MCF 10A (cell line): ENCODE measurements around the gene TAOK1. TPM values are rescaled to one million over a fixed set of nuclear protein-coding genes. Genes with fewer than 3 reads are reported as not detected.

ENCODE experiments used
- BruUV-seq: library from RNA; stranded (reverse); fragments of 400-500 nt; replicated peaks from 2 replicates; lab custom pipeline; 2021; lab: Mats Ljungman, UMichigan
- CTCF ChIA-PET: fragments of 300-600 bp; sonication (Branson Sonifier 250); formaldehyde crosslinking; extraction: SDS; loops from one replicate; lab custom pipeline; 2021; ENCODE audit warnings: antibody characterized with exemption, inconsistent platforms; lab: Yijun Ruan, JAX
- POLR2A ChIA-PET: fragments of 300-600, 350-650 bp; sonication (Branson Sonifier 250); formaldehyde crosslinking; extraction: SDS; loops from one replicate; lab custom pipeline; 2020; ENCODE audit warnings: antibody characterized with exemption, inconsistent platforms; lab: Yijun Ruan, JAX
- DNase-seq: peaks from one replicate; pipeline ENCODE4 v3.0.0-alpha.2; 2018; ENCODE audit not compliant: unreplicated experiment
- H3K27ac Mint-ChIP-seq: one replicate; pipeline ENCODE4 v1.8.0; 2022; ENCODE audit warnings: mild to moderate bottlenecking, low read depth, mixed read lengths; ENCODE audit not compliant: unreplicated experiment
- H3K27me3 Mint-ChIP-seq: one replicate; pipeline ENCODE4 v1.8.0; 2022; ENCODE audit warnings: mixed read lengths; ENCODE audit not compliant: insufficient read depth, unreplicated experiment
- H3K36me3 Mint-ChIP-seq: one replicate; pipeline ENCODE4 v1.8.0; 2022; ENCODE audit warnings: mild to moderate bottlenecking, moderate library complexity, mixed read lengths; ENCODE audit not compliant: insufficient read depth, unreplicated experiment
- H3K4me1 Mint-ChIP-seq: one replicate; pipeline ENCODE4 v1.8.0; 2022; ENCODE audit warnings: mixed read lengths; ENCODE audit not compliant: insufficient read depth, unreplicated experiment
- H3K4me3 Mint-ChIP-seq: one replicate; pipeline ENCODE4 v1.8.0; 2022; ENCODE audit warnings: mild to moderate bottlenecking, moderate library complexity, mixed read lengths; ENCODE audit not compliant: unreplicated experiment
- H3K9me3 Mint-ChIP-seq: one replicate; pipeline ENCODE4 v1.8.0; 2022; ENCODE audit warnings: mixed read lengths; ENCODE audit not compliant: unreplicated experiment
- CTCF ChIP-seq: fragments of 200-600 bp; IDR thresholded peaks from one replicate; pipeline ENCODE4 v1.8.0; 2022; ENCODE audit warnings: antibody characterized with exemption, mild to moderate bottlenecking; ENCODE audit not compliant: unreplicated experiment
- intact Hi-C: fragments of 100-400 bp; cut with micrococcal nuclease; formaldehyde crosslinking; loops from 2 replicates; pipeline ENCODE4 v1.14.1; 2022
- total RNA-seq: library from RNA; stranded (reverse); gene quantifications from 2 replicates; pipeline ENCODE4 v1.2.3, GENCODE V29; 2022

TAOK1 gene
- total RNA-seq, 1 experiment from 2014 or later = 68.7 TPM

GRCh38 chr17:29575511-29576213, 185.5 kb downstream of the TAOK1 start:
- Mint-ChIP-seq H3K27ac (no peak overlapping the region), H3K4me1 (peaks cover 23% of the 10 kb centered on the region), H3K9me3 (no peaks in the 10 kb centered on the region), H3K4me3 (no peak overlapping the region), H3K36me3 (peaks cover 46% of the 10 kb centered on the region), H3K27me3 (no peaks in the 10 kb centered on the region)
- ChIA-PET POLR2A (interaction anchor here (1.3 to 3.9 kb wide), 2 partner anchors 16 to 206 kb away, joined by 3 to 15 read pairs; no protein-coding TSS in a partner anchor), CTCF (interaction anchor here (0.6 to 9.2 kb wide), 3 partner anchors 17 to 204 kb away, joined by 3 to 57 read pairs (median 5); partner anchors contain the start of gene ANKRD13B)
- intact Hi-C loops = no loop called here
- no peak for DNase-seq
- no peak for TF ChIP-seq CTCF
- no TSS peak for BruUV-seq

- ChIA-PET CTCF (interaction anchor here (0.7 to 1.2 kb wide), 4 partner anchors 14 to 204 kb away, joined by 3 to 5 read pairs (median 3); no protein-coding TSS in a partner anchor), POLR2A (interaction anchor here (3.9 kb wide), 1 partner anchor 15 kb away, joined by 15 read pairs; no protein-coding TSS in a partner anchor)
- H3K27ac Mint-ChIP-seq = no peak overlapping the region
- DNase-seq = no peak
- H3K4me1 Mint-ChIP-seq = peaks cover 16% of the 10 kb centered on the region
- BruUV-seq = no TSS peak
- H3K27me3 Mint-ChIP-seq = no peaks in the 10 kb centered on the region
- H3K4me3 Mint-ChIP-seq = no peak overlapping the region
- H3K9me3 Mint-ChIP-seq = no peaks in the 10 kb centered on the region
- no peak for TF ChIP-seq CTCF
- intact Hi-C loops = no loop called here
- peaks cover 45% of the 10 kb centered on the region for H3K36me3 Mint-ChIP-seq
Observed at GRCh38 chr17:29576214-29577000, 186.2 kb downstream of the TAOK1 start.

- TF ChIP-seq CTCF = no peak
- POLR2A ChIA-PET = interaction anchor here (3.9 kb wide), 1 partner anchor 14 kb away, joined by 15 read pairs; no protein-coding TSS in a partner anchor
- Mint-ChIP-seq H3K27me3 (no peaks in the 10 kb centered on the region), H3K27ac (no peak overlapping the region), H3K9me3 (no peaks in the 10 kb centered on the region), H3K4me3 (no peak overlapping the region), H3K4me1 (peaks cover 16% of the 10 kb centered on the region), H3K36me3 (peaks cover 45% of the 10 kb centered on the region)
- no peak for DNase-seq
- CTCF ChIA-PET = interaction anchor here (0.8 to 1.2 kb wide), 3 partner anchors 14 to 203 kb away, joined by 3 to 5 read pairs (median 3); no protein-coding TSS in a partner anchor
- intact Hi-C loops = no loop called here
- BruUV-seq = no TSS peak
Observed at GRCh38 chr17:29577001-29577370, 186.8 kb downstream of the TAOK1 start.
